Astrocyte of the cerebellum (primary cell): ENCODE results near the gene FUT3.

Source experiments
- DNase-seq: peaks from one replicate; pipeline ENCODE4 v3.0.0-alpha.2; 2011; ENCODE audit warnings: low read depth
- H3K4me3 ChIP-seq: 2 replicates; pipeline ENCODE4 v1.5.1; 2011; ENCODE audit warnings: mild to moderate bottlenecking, low read depth, low read length, moderate library complexity
- CTCF ChIP-seq: IDR thresholded peaks from 2 replicates; pipeline ENCODE4 v1.5.1; 2012; ENCODE audit warnings: low read length, low read depth, moderate library complexity, mild to moderate bottlenecking; ENCODE audit errors: missing control alignments
- in situ Hi-C: cut with HindIII; loops from 2 replicates; pipeline ENCODE4 v1.10.0; 2017; ENCODE audit warnings: low sequenced_read_pairs

FUT3 gene

DNA sequence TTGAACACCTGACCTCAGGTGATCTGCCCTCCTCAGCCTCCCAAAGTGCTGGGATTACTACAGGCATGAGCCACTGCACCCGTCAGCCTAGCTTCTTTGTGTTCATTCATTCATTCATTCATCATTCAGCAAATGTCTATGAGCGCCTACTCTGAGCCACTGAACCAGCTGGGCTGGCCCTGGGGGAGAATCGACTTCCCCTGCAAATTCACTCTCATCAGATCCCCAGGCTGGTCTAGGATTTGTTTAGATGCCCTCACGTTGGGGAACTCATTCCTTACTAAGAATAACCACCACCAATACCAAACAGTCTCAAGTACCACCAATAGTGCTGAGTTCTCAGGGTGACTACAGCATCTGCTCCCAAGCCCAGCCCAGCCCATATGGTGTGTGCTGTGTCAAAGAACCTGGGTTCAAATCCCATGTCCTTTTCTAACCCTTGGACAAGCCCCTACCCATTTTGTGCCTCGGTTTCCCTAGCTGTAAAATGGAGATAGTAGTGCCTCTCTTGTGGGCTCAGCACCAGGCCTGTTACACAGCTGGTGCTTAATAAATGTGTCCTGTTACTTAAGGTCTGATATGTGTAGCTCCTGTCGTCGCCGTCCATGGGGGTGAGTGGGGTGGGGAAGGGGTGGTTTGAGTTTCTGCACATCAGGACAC is 29.6 kb downstream of the FUT3 start:
- in situ Hi-C loops = no loop called here
- no peak overlapping the region for H3K4me3 ChIP-seq
- no peak for DNase-seq
- TF ChIP-seq CTCF = no peak

GRCh38 chr19:5820785-5821184 is 30.5 kb downstream of the FUT3 start:
- no peak for DNase-seq
- TF ChIP-seq CTCF = no peak
- in situ Hi-C loops = no loop called here
- H3K4me3 ChIP-seq = no peak overlapping the region

DNA sequence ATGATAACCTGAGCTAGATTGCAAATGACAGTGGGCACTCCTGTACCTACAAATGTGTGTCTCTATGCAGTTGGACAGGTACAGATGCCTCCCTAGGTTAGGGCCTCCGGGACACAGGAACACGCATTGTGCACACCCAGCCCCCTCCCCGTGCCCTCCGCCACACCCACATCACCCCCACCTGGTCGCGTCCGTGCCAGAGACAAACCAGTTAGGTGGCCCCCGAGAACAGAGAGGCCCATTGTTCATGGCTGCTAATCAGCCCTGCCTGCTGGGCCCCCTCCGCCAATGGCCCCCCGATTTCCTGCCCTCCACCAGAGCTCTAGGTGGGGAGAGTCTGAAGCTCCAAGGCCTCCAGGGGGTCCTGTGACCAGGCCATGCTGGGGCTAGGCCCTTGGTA is 32.7 kb downstream of the FUT3 start:
- in situ Hi-C loops = no loop called here
- TF ChIP-seq CTCF = no peak
- H3K4me3 ChIP-seq = no peak overlapping the region
- DNase-seq = no peak

DNA sequence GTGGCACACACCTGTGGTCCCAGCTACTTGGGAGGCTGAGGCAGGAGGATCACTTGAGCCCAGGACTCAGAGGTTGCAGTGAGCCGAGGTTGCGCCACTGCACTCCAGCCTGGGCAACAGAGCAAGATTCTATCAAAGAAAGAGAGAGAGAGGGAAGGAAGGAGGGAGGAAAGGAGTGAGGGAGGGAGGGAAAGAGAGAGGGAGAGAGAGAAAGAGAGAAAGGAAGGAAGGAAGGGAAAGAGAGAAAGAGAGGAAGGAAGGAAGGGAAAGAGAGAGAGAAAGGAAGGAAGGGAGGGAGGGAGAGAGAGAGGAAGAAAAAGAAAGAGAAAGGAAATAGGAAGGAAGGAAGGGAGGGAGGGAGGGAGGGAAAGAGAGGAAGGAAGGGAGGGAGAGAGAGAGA is 34.0 kb downstream of the FUT3 start:
- no peak for DNase-seq
- in situ Hi-C loops = no loop called here
- TF ChIP-seq CTCF = no peak
- no peak overlapping the region for H3K4me3 ChIP-seq

- H3K4me3 ChIP-seq = no peak overlapping the region
- DNase-seq = no peak
- TF ChIP-seq CTCF = no peak
- in situ Hi-C loops = no loop called here
These were observed 36.4 kb downstream of the FUT3 start for GRCh38 chr19:5814852-5815246.

GRCh38 chr19:5814123-5814851 is 37.0 kb downstream of the FUT3 start:
- in situ Hi-C loops = no loop called here
- TF ChIP-seq CTCF = no peak
- H3K4me3 ChIP-seq = no peak overlapping the region
- no peak for DNase-seq
